Immature natural killer cell (primary cell): Measurements from ENCODE around the gene CHST7. TPM values are rescaled to one million over a fixed set of nuclear protein-coding genes. Genes with fewer than 3 reads are reported as not detected.

Experiments
- polyA plus RNA-seq, 3 donors: library from polyadenylated mRNA; unstranded; fragments of 300-500 nt; fragmentation: Illumina TruSeq; gene quantifications; one replicate each; pipeline ENCODE4 v1.2.3, GENCODE V29; 2021

CHST7 gene
- polyA plus RNA-seq, 3 donors from 2014 or later: 1.2 to 3.3 (median 3.3) TPM

Other genes with a start within 250 kb of the CHST7 start
- under 1 TPM in 2 of 3 donors, not detected in 1; 0.48 to 0.75 TPM for gene ZNF674, start 28.3 kb upstream of the CHST7 start, polyA plus RNA-seq
- 1 to 10 TPM; 1.0 to 2.0 (median 1.3) TPM for gene SLC9A7, start 185.4 kb downstream of the CHST7 start, polyA plus RNA-seq